ENCODE results near the gene GEMIN2. TPM values are rescaled to one million over a fixed set of nuclear protein-coding genes. Genes with fewer than 3 reads are reported as not detected.

The GEMIN2 gene
- total and polyA plus RNA-seq, 4 donors = 6.5 to 10.6 (median 7.5) TPM

DNA sequence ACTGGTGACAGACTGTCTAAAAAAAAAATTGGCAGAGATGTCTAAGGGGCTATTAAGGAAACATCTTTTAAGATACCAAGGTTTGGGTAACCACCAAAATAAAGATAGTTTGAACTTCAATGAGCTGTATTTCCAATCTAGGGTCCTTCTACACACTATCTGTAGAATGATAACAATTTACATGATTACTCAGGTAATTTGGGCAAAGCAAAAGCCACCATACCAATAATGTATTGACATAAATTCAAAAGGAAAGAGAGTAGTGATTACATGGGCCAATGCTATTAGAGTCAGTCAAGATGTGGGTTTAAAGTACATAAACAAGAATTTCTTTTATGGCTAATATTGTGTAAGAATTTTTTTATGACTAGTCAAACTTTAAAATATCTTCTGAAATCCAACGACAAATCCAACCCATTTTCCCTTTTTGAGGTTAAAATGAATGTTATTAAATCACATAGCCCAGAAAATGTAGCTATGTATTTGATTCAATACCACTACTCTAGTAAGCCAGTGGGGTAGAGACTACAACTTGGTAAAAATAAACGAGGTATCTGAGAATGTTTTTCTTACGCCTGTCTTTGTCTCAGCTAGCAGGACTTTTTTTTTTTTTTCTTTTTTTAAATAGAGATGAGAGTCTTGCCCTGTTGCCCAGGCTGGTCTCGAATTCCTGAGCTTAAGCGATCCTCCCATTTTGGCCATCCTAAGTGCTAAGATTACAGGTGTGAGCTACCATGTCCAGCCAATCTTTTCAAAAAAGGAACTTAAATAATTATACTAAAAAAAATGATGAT lies 71.3 kb downstream of the GEMIN2 start:
- ATAC-seq (ENCODE audit: low FRiP score) (no peak), DNase-seq (no peak)
- Histone ChIP-seq H3K27ac (ENCODE audit: low read depth in 1 of 2, low read length in 2 of 2) (no peak overlapping the region), H3K27me3 (ENCODE audit: control insufficient read depth in 1 of 2, insufficient read depth in 2 of 2, low read length in 1 of 2) (no peaks in the 10 kb centered on the region), H3K9me3 (ENCODE audit: control insufficient read depth, low read length) (no peaks in the 10 kb centered on the region), H3K4me1 (ENCODE audit: control insufficient read depth in 1 of 2, insufficient read depth in 2 of 2, low read length in 2 of 2) (peaks cover 0 to 2% of the 10 kb centered on the region in 2 donors), H3K36me3 (ENCODE audit: control insufficient read depth in 1 of 2, insufficient read depth in 2 of 2, low read length in 1 of 2) (peaks cover 0 to 9% of the 10 kb centered on the region in 2 donors), H3K4me3 (ENCODE audit: low read length in 2 of 2) (no peak overlapping the region)
- intact Hi-C loops (cut with DNase I) = no loop called here
- 89 to 92% methylated on average over 5 of the region's 5 CpGs for WGBS, 2 donors

Other genes starting within 250 kb of the GEMIN2 start
- gene SEC23A, start 11.1 kb upstream of the GEMIN2 start, total RNA-seq = 100 to 1,000 TPM; 143 to 172 TPM
- gene SEC23A, start 11.1 kb upstream of the GEMIN2 start, polyA plus RNA-seq = 10 to 100 TPM; 42.6 to 56.5 TPM
- gene TRAPPC6B, start 56.0 kb downstream of the GEMIN2 start, total RNA-seq = 10 to 100 TPM; 27.0 to 30.4 TPM
- gene TRAPPC6B, start 56.0 kb downstream of the GEMIN2 start, polyA plus RNA-seq = 10 to 100 TPM; 18.0 to 18.2 TPM
- gene PNN, start 60.9 kb downstream of the GEMIN2 start, total RNA-seq = 10 to 100 TPM; 53.2 to 56.9 TPM
- 10 to 100 TPM; 27.8 to 59.1 TPM for gene PNN, start 60.9 kb downstream of the GEMIN2 start, polyA plus RNA-seq
- gene MIA2, start 119.6 kb downstream of the GEMIN2 start, total RNA-seq = 10 to 100 TPM; 25.2 to 26.7 TPM
- 10 to 100 TPM; 13.5 to 14.3 TPM for gene MIA2, start 119.6 kb downstream of the GEMIN2 start, polyA plus RNA-seq

Data from aorta (tissue), 5 donors.